CD4-positive, alpha-beta T cell treated with Interleukin-6 at 100 ng/mL for 8 hours (primary cell): ENCODE results near the gene LRFN2.

ENCODE experiments used
- DNase-seq: peaks from one replicate; pipeline ENCODE4 v3.0.0-alpha.2; 2020; ENCODE audit warnings: mixed read lengths, low spot score

Gene LRFN2

DNA sequence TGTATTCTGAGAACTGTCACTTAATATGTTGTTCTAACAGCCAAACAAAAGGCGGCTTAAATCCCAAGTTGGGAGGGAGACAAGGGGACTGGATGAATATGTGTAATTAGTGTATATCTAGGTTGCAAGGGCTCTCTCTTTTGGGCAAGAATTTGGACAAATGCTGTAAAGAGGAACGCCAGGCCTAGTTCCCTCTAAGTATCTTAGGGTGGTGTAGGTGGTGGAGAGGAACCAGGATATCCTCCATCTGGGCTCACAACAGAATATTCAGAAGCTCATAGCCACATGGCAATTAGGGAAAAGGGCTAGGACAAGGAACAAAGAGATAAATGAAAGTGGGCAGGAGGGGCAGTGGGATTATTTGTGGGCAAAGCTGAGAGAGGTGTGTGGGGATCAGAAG, 149.5 kb downstream of the LRFN2 start:
- DNase-seq, result no peak

DNA sequence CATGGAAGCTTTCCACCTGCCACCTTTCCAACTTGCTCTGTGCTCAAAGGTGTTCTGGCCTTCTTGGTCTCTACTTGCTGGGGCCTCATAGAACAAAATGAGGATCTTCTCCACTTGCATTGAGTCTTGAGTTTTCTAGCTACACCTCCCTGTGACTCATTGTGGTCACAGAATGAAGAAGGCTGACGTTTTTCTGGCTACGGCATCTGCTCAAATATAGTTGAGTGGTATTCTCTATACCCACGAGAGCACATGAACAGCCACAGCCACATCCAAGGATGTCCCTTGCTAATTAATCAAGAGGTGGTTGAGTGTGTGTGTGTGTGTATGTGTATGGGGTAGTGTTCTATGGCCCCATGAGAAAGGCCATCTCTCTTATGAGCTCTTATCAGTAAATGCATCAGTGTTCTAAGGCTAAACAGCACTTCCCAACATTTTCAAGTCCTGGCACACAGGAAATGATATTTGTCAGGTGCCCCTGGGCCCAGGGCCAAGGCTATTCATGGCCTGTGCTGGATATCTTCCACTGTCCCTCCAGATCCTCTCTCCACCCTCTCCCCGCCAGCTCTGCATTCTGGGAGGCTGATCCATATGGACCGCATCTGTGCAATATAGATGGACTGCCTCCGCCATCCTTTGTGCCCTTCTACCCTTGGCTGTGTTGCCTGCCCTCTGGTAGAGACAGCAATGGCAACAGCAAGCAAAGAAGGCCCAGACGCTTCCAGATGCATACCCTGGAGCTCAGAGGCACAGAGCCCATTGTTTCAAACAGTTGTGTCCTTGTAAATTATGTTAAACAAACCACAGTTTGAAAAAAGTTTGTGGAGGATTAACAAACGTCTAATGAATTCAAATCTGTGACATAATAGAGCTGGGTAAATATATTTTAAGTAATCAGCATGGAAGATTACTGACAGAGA, 150.2 kb downstream of the LRFN2 start:
- no peak for DNase-seq

DNA sequence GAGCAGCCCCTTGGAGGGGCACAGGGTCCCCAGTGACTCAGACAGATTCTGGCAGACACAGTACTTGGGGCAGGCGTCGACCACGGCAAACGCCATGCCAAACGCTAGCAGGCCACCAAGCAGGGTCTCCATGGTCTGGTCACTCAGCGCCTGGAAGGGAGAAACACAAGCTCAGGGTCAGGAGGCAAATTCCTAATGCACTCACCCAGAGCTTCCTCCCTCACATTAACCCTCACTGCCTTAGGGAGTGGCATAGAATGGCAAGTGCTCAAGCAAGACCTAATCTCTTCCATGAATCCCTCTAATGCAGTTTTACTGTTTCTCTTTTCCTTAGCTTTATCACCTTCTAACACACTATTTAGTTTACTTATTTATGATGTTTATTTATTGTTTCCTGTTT, 154.2 kb downstream of the LRFN2 start:
- DNase-seq, result no peak

DNA sequence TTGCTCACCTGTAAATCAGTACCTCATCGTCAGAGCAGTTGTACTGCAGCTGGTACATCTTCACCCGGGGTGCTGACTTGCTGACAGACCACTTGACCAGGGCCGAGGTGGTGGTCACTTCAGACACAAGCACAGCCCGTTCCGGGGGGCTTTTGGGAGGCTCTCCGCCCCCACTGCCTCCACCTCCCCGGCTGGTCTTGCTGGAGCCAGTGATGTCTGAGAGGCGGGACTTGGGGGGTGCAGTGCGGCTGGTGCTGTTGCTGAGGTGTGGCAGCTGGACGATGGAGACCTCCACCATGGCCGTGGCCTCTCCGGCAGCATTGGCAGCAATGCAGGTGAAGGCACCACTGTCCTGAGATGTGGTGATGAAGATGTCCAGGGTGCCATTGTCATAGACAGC, 155.5 kb downstream of the LRFN2 start:
- DNase-seq, result no peak

DNA sequence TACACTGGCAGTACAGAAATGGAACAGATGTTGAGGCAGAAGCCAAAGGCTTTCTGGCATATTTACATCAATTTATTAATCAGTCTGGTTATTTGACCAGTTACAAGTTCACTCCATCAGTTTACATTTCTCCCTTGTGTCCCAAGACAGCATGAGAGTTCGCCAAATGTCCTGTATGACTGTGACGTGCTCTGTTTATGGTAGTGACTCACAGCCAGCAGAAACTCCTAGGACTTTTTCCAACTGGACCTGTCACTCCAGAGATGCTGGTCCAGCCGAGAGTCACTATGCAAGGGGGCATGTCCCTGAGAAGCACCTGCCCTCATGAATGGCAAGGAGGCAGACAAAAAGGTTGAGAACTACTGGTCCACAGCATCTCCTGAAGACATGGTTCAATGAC, 160.0 kb downstream of the LRFN2 start:
- no peak for DNase-seq

DNA sequence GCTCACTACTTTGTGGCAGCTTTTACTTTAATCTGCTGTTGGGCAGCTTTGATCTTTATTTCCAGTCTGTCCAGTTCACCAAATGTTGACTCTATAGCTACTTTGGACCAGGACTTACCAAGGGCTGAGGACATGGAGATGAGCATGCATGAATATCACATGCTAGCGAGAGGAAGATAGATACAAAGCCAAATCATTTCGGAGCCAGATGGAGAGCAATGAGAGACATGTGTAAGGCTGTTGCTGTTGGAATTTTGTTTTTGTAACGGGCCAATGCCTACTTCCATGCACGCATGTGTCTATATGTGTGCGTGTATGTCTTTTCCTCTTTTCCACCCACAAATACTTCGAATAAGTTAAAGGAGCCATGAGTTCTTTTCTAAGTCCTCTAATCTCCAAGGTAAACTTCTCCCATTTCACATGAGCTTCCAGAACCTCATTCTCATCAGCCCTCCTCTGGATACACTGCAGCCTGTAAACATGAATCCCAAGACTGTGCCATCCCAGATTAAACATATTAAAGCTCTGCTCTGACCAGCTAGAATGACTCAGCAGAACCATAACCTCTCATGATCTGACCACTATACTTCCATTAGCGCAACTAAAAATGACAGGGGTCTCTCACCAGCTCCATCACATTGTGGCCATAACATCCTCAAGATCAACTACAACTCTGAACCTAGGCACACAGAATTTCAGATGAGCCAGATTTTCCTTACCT, 160.7 kb downstream of the LRFN2 start:
- DNase-seq, result no peak

DNA sequence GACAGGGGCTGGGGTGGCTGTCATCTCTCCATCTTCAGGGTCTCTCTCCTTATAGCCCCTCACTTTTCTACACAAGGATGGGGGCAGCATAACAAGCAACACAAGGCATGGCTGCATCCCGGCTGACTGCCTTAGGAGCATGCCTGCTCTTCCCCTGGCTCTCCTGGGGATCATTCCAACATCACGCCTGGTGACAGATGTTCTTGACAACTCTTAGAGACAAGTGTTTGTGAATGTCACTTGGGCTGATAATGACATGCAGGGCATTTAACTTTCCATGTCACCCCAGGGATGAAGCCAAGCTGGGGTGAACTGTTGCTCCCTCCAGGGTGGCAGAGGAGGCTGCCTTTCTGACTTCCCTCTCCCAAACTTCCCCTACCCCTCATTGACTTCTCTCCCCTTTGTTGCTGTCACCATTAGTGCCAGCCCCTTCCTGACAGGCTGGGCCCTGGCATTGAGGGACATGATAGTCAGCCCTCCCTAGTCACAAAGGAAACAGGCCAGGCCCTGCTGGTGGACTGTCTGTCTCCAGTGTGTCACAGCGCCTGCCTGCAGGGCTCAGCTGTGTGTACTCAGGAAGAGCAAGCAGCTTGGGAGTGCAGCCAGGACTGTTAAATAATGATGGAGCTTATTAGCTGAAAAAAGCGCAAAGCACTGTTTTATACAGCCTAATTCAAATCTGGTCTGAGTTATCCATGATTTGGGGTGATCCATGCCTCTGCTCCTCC, 161.8 kb downstream of the LRFN2 start:
- no peak for DNase-seq

DNA sequence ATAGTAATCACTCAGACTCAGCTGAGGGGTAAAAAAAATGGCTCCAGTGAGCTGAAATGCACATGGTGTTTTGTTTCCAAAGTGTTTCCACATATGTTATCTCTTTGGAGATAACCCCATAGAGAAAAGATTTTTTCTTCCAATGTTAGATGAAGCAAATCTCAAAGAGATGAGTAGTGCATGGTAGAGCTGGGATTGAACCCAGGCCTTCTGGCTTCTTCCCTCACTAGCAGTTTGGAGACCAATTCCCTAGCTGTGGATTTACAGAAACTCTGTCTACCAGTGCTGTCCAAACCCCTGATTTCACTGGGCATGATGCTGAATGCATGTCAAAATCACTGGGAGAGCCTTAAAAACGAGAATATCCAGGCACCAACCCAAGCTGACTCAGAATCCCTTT, 165.1 kb downstream of the LRFN2 start:
- DNase-seq, result no peak

DNA sequence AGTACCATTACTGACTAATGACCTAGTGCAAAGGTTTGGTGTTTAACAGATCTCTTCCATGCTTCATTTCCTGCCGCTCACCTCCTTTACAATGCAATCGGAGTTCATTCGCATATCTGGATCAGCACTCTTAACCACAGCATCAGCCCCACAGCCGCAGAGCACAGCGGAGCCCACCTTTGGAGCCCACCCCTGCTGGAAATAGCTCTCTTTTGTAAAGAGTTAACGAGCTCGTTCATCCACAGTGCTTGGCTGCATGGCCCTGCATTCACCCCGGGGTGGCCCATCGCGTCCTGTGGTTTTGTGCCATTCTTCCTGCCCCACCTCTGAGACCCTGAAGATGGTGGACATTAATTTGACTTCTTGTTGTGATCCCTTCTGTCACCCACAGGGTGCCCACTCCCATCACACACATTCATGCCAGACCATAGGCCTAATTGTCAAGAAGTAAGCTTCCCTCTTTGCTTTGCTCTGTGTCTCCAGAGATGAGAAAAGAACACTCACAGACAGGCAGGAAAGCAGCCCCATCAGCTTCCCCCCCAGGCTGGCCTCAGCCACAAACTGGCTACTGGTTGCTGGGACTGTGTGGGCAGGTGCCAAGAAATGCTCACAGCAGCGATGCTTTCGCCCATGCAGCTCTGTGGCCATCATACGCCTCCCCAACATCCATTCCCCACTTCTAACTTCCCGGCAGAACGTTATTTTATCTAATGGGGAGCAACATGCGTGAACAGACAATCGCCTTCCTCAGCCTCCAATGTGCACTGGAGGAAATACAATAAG, 167.0 kb downstream of the LRFN2 start:
- DNase-seq, result no peak

DNA sequence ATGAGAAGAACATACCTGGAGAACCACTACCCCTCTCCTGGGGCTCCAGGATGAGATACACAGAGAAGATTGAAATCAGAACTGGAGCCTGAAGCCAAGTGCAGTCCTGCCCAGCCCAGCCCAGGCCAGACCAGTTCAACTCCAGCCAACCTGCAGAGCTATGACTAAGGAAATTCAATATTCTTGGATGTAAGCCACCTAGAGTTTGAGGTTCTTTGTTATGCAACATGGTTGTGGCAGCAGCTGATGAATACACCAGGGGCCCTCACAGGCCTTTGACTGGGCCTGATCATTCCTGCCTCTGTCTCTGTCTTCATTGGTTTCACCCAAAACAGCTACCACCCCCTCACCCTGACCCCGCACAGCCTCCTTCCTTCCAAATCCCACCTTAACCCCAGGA, 167.8 kb downstream of the LRFN2 start:
- no peak for DNase-seq

DNA sequence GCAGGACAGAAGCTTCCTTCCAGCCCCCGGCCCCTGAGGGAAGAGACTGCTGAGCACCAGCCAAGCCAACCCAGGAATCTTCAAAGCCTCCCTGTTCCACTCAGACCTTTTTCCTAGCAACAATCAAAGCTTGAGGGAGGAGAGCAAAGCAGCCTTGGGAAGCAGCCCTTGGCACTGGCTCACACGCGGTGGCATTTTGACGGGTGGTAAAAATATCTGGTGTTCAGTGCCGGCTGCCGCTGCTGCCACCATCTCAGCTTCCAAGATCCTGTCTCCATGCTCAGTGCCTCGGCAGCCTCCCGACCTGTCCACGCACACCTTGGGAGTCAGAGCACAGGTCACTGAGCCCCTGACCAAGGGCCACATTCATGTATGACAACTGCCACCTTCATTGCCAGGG, 170.1 kb downstream of the LRFN2 start:
- DNase-seq, result no peak

DNA sequence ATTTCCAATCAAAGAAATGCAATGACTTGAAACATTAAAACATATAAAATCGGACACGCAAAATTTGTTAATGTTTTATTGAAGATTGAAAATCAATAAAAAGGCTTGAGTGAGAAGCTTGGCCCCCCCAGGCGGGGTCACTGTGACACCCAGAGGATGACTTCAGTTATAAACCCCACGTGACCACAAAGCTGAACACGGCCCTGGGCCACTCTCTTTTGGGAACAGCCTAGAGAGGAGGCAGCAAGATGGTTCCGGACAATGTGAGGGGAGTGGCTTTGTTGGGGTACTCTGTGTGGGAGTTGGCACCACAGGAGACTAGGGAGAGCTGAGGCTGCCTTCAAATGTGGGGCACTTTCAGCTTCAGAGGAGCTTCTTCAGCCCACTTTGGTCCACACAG, 172.5 kb downstream of the LRFN2 start:
- DNase-seq, result no peak

DNA sequence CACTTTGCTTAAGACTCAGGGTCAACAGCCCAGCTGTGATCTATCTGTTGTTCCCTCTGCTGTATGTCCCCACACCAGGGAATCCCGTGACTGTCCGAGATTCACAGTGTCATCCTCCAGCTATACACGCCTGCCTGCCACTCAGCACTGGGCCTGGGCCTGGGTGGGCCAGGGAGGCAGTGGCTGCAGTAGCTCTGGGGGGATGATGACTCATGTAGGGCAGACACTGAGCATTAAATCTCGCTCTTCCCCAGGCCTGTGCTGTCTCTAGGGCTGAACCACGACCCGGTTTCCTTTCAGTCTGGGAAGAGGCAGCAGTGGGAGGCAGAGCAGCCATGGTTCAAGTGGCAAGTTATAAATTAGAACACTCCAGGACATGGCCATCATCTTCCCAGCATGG, 173.9 kb downstream of the LRFN2 start:
- no peak for DNase-seq

DNA sequence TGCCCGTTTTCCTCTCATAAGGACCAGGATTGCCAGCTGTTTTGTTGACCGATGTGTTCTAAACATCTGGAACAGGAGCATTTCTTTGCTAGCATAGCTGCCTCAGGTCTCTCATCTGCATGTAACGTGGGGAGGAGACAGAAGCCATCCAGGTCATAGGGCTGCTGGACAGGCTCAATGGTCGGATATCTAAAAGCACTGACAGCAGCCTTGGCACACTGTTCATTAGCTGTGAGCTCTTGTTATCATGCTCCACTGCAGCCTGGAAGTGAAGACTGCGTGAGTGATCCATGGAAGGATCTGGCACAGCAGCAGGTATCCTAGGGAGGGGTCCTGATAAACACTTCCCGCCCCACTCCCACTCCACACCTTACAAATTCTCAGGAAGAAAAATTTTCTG, 175.3 kb downstream of the LRFN2 start:
- DNase-seq, result no peak

DNA sequence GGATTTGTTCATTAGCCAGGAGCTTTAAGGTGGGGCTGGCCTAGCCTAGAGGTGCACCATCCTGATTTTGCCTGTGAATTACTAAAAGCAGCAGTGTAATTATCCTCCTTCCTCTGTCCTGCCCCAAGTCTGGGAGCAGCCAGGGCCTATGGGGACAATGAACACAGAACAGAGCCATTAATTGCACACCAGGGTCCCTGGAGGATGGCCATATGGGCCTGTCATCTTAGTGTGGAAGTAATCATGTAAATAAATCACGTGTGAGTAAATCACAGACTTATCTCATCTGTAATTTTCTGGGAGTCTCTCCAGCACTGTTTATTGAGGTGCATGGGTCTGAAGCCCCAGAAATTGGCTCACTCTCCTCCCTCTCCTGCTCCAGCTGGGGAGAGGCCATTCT, 176.3 kb downstream of the LRFN2 start:
- no peak for DNase-seq

DNA sequence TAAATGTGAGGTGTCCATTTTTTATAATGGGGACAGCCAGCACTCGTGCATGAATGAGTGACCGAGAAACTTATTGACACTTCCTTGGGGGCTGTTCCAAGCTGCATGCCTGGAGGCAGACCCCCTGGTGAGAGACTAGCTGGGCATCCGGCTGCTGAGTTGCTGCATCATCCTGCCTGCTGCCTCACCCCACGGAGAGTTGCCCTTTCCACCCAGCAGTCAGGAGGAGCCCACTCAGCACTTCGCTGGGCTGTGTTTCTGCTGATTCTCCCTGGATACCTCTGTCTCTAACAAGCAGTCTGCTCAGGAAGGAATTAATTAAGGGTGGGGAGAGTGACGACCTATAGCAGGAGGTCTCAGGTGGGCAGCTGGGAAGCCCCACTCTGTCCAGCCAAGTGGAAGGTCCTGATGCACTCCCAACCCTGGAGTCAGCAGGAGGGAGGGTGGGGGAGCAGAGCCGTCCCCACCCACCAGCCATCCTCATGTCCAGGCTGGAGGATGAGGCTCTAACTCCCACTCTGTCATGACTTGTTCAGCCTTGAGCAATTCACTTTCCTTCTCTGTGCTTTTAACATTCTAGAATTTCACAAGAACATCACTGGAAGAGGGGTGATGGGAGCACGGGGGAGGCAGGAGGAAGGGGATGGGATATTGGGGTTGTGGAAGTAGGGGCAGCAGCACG, 177.3 kb downstream of the LRFN2 start:
- DNase-seq, result no peak

DNA sequence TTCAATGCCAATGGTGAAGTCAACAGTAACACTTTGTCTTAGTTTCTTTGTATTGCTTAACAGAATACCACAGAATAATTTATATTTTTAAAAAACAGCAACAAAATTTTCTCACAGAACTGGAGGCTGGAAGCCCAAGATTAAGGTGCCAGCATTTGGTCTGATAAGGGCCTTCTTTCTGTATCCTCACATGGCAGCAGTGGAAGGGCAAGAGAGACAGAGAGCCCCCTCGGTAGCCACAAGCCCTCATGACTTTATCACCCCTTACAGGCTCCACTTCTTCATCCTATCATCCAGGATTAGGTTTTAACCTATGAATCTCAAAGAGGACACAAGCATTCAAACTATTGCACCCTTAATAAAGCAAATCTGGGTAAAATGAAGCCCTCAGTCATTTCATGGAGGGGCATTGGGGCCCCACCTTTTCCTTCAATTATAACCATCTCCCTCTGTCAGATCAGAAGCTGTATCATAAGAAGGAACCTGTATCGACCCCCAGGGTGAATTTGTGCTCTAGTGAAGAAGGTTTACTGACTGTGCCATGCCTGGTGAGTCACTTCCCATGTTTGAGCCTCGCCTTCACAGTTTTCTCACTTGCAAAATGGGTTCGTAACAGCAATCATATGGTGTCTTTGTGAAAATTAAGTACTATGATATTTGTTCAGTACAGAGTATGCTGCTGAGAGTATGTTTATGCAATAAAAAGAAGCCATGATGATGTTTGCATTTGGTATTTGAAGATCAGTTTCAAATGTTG, 178.2 kb downstream of the LRFN2 start:
- no peak for DNase-seq

DNA sequence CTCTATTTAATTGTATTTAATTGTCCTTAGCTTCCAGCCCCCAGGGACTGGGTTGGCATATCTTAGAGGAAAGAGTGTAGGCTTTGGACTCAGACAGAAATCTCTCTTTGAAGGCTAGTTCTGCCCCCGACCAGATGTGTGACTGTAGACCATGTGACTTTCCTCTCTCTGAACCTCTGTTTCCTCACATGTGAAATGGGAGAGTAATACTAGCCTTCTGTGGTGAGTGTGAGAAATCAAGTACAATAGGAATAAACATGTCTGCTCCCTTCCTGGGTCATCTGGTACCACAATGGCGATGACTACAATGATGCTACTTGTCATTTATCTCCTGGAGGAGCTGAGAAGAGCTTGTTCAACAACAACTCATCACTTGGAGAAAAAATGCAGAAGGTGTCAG, 179.9 kb downstream of the LRFN2 start:
- no peak for DNase-seq

DNA sequence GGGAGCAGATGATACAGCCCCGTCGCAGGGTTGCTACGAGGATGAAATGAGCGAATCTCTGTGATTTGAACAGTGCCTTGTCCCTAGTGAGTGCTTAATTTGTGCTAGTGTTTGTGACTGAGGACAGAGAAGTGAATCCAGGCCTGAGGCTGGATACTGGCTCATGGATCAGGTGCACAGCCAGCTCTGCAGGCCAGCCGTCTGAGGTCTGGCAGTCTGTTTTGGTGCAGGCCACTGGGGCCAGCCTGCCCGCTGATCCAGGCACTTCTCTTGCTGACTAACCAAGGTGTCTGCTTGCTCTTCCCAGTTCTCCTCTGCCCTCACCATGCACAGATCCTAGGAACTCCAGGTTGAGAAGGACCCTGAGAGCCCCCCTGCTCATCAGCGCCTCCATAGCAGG, 181.0 kb downstream of the LRFN2 start:
- no peak for DNase-seq

DNA sequence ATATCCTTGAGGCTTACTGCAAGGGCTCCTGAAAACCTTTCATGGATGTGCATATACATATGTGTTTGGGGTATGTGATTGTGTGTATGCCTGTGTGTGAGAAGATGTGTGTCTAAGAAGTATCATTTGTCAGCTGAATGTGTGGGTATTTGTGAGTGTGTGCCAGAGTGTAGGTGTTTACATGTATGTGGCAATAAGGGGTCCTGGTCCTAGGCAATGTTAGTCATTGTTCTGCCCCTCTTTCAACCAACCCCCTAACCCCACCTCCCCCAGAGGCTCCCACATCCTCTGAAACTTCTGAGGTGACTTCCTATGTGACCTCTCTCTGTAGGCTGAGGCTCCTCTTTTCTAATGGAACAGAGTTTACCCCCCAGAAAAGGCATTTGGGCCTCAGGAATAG, 186.4 kb downstream of the LRFN2 start:
- no peak for DNase-seq
